Stomach (tissue), 9 donors: ENCODE results near the gene ULK4. TPM values are rescaled to one million over a fixed set of nuclear protein-coding genes. Genes with fewer than 3 reads are reported as not detected.

ENCODE experiments used
- DNase-seq, 2 donors: peaks; one replicate each; pipeline versions ENCODE4 v3.0.0 to v3.0.0-alpha.2; 2013 to 2019
- H3K27ac ChIP-seq, 5 donors: fragments of 200-600 bp in 4 of 5; sonication (generic) in 4 of 5; one replicate each; pipeline ENCODE4 v1.5.1; 2013 to 2019; ENCODE audit warnings: mild to moderate bottlenecking in 1 of 5, moderate library complexity in 1 of 5
- H3K27me3 ChIP-seq, 3 donors: fragments of 200-600 bp; sonication (generic); one replicate each; pipeline ENCODE4 v1.5.1; 2017 to 2019; ENCODE audit warnings: mixed run types in 1 of 3
- H3K36me3 ChIP-seq, 4 donors: fragments of 200-600 bp; sonication (generic); 1 replicate in 3 of 4; 2 replicates in 1 of 4; pipeline ENCODE4 v1.5.1; 2016 to 2019
- H3K4me1 ChIP-seq, 4 donors: fragments of 200-600 bp; sonication (generic); one replicate each; pipeline ENCODE4 v1.5.1; 2016 to 2019
- H3K4me3 ChIP-seq, 4 donors: fragments of 200-600 bp; sonication (generic) in 3 of 4; one replicate each; pipeline ENCODE4 v1.5.1; 2016 to 2019; ENCODE audit warnings: mild to moderate bottlenecking in 1 of 4
- H3K9me3 ChIP-seq, 4 donors: fragments of 200-600 bp; sonication (generic); one replicate each; pipeline ENCODE4 v1.5.1; 2016 to 2019
- CTCF ChIP-seq, 7 experiments: fragments of 450-650 bp in 4 of 7; fragments of 200-600 bp in 3 of 7; sonication (generic) in 3 of 7; IDR thresholded peaks; one replicate each; pipeline ENCODE4 v1.5.1; 2016 to 2019; ENCODE audit warnings: antibody characterized with exemption in 7 of 7, control low read depth in 2 of 7, mild to moderate bottlenecking in 1 of 7
- EP300 ChIP-seq: sonication (generic); formaldehyde crosslinking; IDR thresholded peaks from one replicate; pipeline ENCODE4 v1.6.1; 2017; ENCODE audit warnings: antibody characterized with exemption
- POLR2A ChIP-seq, 4 donors: fragments of 450-650 bp; IDR thresholded peaks; one replicate each; pipeline ENCODE4 v1.6.1; 2016; ENCODE audit warnings: antibody characterized with exemption in 4 of 4, control low read depth in 2 of 4, mild to moderate bottlenecking in 1 of 4, moderate library complexity in 1 of 4
- POLR2AphosphoS5 ChIP-seq, 3 donors: sonication (generic); formaldehyde crosslinking; IDR thresholded peaks; one replicate each; pipeline ENCODE4 v1.6.1; 2016; ENCODE audit warnings: antibody characterized with exemption in 3 of 3
- WGBS, 5 donors: extraction: QIAGEN DNeasy Blood & Tissue Kit in 3 of 5; methylation state at CpG; one replicate each; pipeline versions ENCODE4 v1.1.5 to v1.1.7; 2013 to 2018; 5-methylcytosine and 5-hydroxymethylcytosine counted together
- intact Hi-C: fragments of 100-400 bp; cut with DNase I; formaldehyde crosslinking; loops from one replicate; pipeline ENCODE4 v1.15.1; 2023; ENCODE audit warnings: low total_unique reads
- polyA plus RNA-seq, 3 donors: library from polyadenylated mRNA; stranded (reverse); fragments of 200-250 nt; gene quantifications; one replicate each; pipeline ENCODE4 v1.2.3, GENCODE V29; 2013
- total RNA-seq, 5 donors: library from RNA; depleted of rRNA; stranded (reverse); fragments of >200 nt; gene quantifications; one replicate each; pipeline versions ENCODE4 v1.1.0 to v1.2.3, GENCODE V29; 2014 to 2016
- donor health status: healthy with polysubstance abuse.
- donor health status: Bipolar disorder and iron deficiency.
- donor health status: healthy.

ULK4 gene
- total and polyA plus RNA-seq, 8 donors, result 1.6 to 150 (median 7.4) TPM

- 45 to 53% (median 49%) methylated on average over 4 of the region's 4 CpGs for WGBS, 5 donors
- Histone ChIP-seq H3K9me3 (no peaks in the 10 kb centered on the region), H3K4me1 (peaks cover 0 to 21% (median 9%) of the 10 kb centered on the region in 4 donors), H3K4me3 (no peak overlapping the region), H3K27ac (peak overlapping the region in 4 of 5 donors; percentile 3 to 63 (median 24)), H3K36me3 (no peaks in the 10 kb centered on the region), H3K27me3 (no peaks in the 10 kb centered on the region)
- no peak for DNase-seq
- TF ChIP-seq CTCF (IDR thresholded peaks at IDR 0.05), result no peak
- no peak for TF ChIP-seq POLR2A (IDR thresholded peaks at IDR 0.05)
- TF ChIP-seq POLR2AphosphoS5 (IDR thresholded peaks at IDR 0.05), result no peak
- TF ChIP-seq EP300, result no peak
- intact Hi-C loops, result no loop called here
These were observed 273.1 kb downstream of the ULK4 start for GRCh38 chr3:41688595-41689380.

GRCh38 chr3:41684797-41685735, 276.8 kb downstream of the ULK4 start:
- WGBS, 5 donors, result 90 to 96% (median 93%) methylated on average over 4 of the region's 4 CpGs

GRCh38 chr3:41683666-41684350, 278.1 kb downstream of the ULK4 start:
- no peaks in the 10 kb centered on the region for H3K27me3 ChIP-seq
- intact Hi-C loops, result no loop called here
- no peaks in the 10 kb centered on the region for H3K9me3 ChIP-seq
- no peak overlapping the region for H3K4me3 ChIP-seq
- no peak for TF ChIP-seq POLR2A (IDR thresholded peaks at IDR 0.05)
- TF ChIP-seq POLR2AphosphoS5 (IDR thresholded peaks at IDR 0.05), result no peak
- TF ChIP-seq CTCF (IDR thresholded peaks at IDR 0.05), result no peak
- no peak for TF ChIP-seq EP300
- 58 to 74% (median 66%) methylated on average over 10 of the region's 10 CpGs for WGBS, 5 donors
- no peaks in the 10 kb centered on the region for H3K36me3 ChIP-seq
- no peak overlapping the region for H3K27ac ChIP-seq
- peak in 1 of 2 donors; percentile 63 for DNase-seq
- H3K4me1 ChIP-seq, result peaks cover 0 to 17% (median 1%) of the 10 kb centered on the region in 4 donors

More at GRCh38 chr3:41684797-41685735, 276.8 kb downstream of the ULK4 start:
- H3K27me3 ChIP-seq, result no peaks in the 10 kb centered on the region
- H3K27ac ChIP-seq, result no peak overlapping the region
- H3K4me1 ChIP-seq, result peaks cover 0 to 19% (median 2%) of the 10 kb centered on the region in 4 donors
- intact Hi-C loops, result no loop called here
- TF ChIP-seq CTCF (IDR thresholded peaks at IDR 0.05) (no peak), POLR2A (IDR thresholded peaks at IDR 0.05) (no peak), POLR2AphosphoS5 (IDR thresholded peaks at IDR 0.05) (no peak), EP300 (no peak)
- no peak for DNase-seq
- H3K9me3 ChIP-seq, result no peaks in the 10 kb centered on the region
- no peaks in the 10 kb centered on the region for H3K36me3 ChIP-seq
- no peak overlapping the region for H3K4me3 ChIP-seq

GRCh38 chr3:41682996-41683395, 278.9 kb downstream of the ULK4 start:
- Histone ChIP-seq H3K4me1 (peaks cover 0 to 8% (median 0%) of the 10 kb centered on the region in 4 donors), H3K9me3 (no peaks in the 10 kb centered on the region), H3K27ac (no peak overlapping the region), H3K27me3 (no peaks in the 10 kb centered on the region), H3K36me3 (no peaks in the 10 kb centered on the region), H3K4me3 (no peak overlapping the region)
- WGBS, 5 donors, result 86 to 97% (median 95%) methylated on average over 6 of the region's 6 CpGs
- TF ChIP-seq POLR2A (IDR thresholded peaks at IDR 0.05) (no peak), CTCF (IDR thresholded peaks at IDR 0.05) (no peak), POLR2AphosphoS5 (IDR thresholded peaks at IDR 0.05) (no peak), EP300 (no peak)
- no peak for DNase-seq
- intact Hi-C loops, result no loop called here
